H9 (cell line): Measurements from ENCODE around the gene CCR9. TPM values are rescaled to one million over a fixed set of nuclear protein-coding genes. Genes with fewer than 3 reads are reported as not detected.

Experiments used
- DNase-seq: peaks from one replicate; pipeline ENCODE4 v3.0.0-alpha.2; 2017
- H2AFZ ChIP-seq: one replicate; pipeline ENCODE4 v1.6.1; 2013; ENCODE audit warnings: mild to moderate bottlenecking, low read length, control low read depth, moderate library complexity
- H2AK5ac ChIP-seq: 2 replicates; pipeline ENCODE4 v1.6.1; 2013; ENCODE audit warnings: low read length, control low read depth, mixed read lengths; ENCODE audit not compliant: insufficient read length
- H2BK120ac ChIP-seq: one replicate; pipeline ENCODE4 v1.6.1; 2013; ENCODE audit warnings: low read depth, mild to moderate bottlenecking, low read length, control low read depth, inconsistent platforms; ENCODE audit not compliant: poor library complexity, severe bottlenecking
- H2BK12ac ChIP-seq: 2 replicates; pipeline ENCODE4 v1.6.1; 2013; ENCODE audit warnings: low read length, control low read depth, mixed read lengths, low read depth; ENCODE audit not compliant: insufficient read length
- H2BK15ac ChIP-seq: 2 replicates; pipeline ENCODE4 v1.6.1; 2013; ENCODE audit warnings: low read depth, low read length, control low read depth
- H2BK20ac ChIP-seq: one replicate; pipeline ENCODE4 v1.6.1; 2013; ENCODE audit warnings: low read depth, mild to moderate bottlenecking, low read length, control low read depth, inconsistent platforms; ENCODE audit not compliant: poor library complexity, severe bottlenecking
- H2BK5ac ChIP-seq: 2 replicates; pipeline ENCODE4 v1.6.1; 2013; ENCODE audit warnings: low read length, control low read depth, mixed read lengths; ENCODE audit not compliant: insufficient read length
- H3K14ac ChIP-seq: 2 replicates; pipeline ENCODE4 v1.6.1; 2013; ENCODE audit warnings: low read length, control low read depth; ENCODE audit not compliant: insufficient read depth
- H3K18ac ChIP-seq: 2 replicates; pipeline ENCODE4 v1.6.1; 2013; ENCODE audit warnings: low read depth, mild to moderate bottlenecking, mixed read lengths, low read length, control low read depth; ENCODE audit not compliant: insufficient read length
- H3K23ac ChIP-seq: 2 replicates; pipeline ENCODE4 v1.6.1; 2013; ENCODE audit warnings: low read length, control low read depth, mixed read lengths, low read depth; ENCODE audit not compliant: insufficient read length
- H3K23me2 ChIP-seq: 2 replicates; pipeline ENCODE4 v1.6.1; 2013; ENCODE audit warnings: low read depth, mild to moderate bottlenecking, mixed read lengths, low read length, control low read depth; ENCODE audit not compliant: insufficient read length, poor library complexity, severe bottlenecking
- H3K27ac ChIP-seq: 2 replicates; pipeline ENCODE4 v1.5.1; 2013; ENCODE audit warnings: low read length, control low read depth, mixed read lengths, low read depth; ENCODE audit not compliant: insufficient read length
- H3K27me3 ChIP-seq: 2 replicates; pipeline ENCODE4 v1.6.1; 2013; ENCODE audit warnings: low read length, control low read depth, inconsistent platforms; ENCODE audit not compliant: insufficient read depth
- H3K4ac ChIP-seq: 2 replicates; pipeline ENCODE4 v1.6.1; 2013; ENCODE audit warnings: low read depth, mild to moderate bottlenecking, control low read depth, inconsistent platforms, low read length, moderate library complexity
- H3K4me1 ChIP-seq: 2 replicates; pipeline ENCODE4 v1.6.1; 2013; ENCODE audit warnings: low read length, control low read depth, inconsistent platforms; ENCODE audit not compliant: insufficient read depth
- H3K4me2 ChIP-seq: 2 replicates; pipeline ENCODE4 v1.6.1; 2013; ENCODE audit warnings: low read length, control low read depth, mixed read lengths; ENCODE audit not compliant: insufficient read length, insufficient read depth
- H3K56ac ChIP-seq: 2 replicates; pipeline ENCODE4 v1.6.1; 2013; ENCODE audit warnings: low read depth, mild to moderate bottlenecking, mixed read lengths, low read length, control low read depth; ENCODE audit not compliant: insufficient read length
- H3K79me1 ChIP-seq: 2 replicates; pipeline ENCODE4 v1.6.1; 2013; ENCODE audit warnings: low read depth, mild to moderate bottlenecking, moderate library complexity, low read length, control low read depth, inconsistent platforms; ENCODE audit not compliant: insufficient read depth, poor library complexity, severe bottlenecking
- H3K79me2 ChIP-seq: 2 replicates; pipeline ENCODE4 v1.6.1; 2013; ENCODE audit warnings: low read length, control low read depth, inconsistent platforms; ENCODE audit not compliant: insufficient read depth
- H3K9ac ChIP-seq: 2 replicates; pipeline ENCODE4 v1.6.1; 2013; ENCODE audit warnings: low read length, control low read depth, mixed read lengths; ENCODE audit not compliant: insufficient read length; ENCODE audit errors: extremely low read depth
- H3K9me3 ChIP-seq: one replicate; pipeline ENCODE4 v1.6.1; 2013; ENCODE audit warnings: low read depth, low read length, inconsistent platforms; ENCODE audit not compliant: control insufficient read depth
- H3T11ph ChIP-seq: one replicate; pipeline ENCODE4 v1.6.1; 2013; ENCODE audit warnings: mild to moderate bottlenecking, low read length, control low read depth, inconsistent platforms
- H4K20me1 ChIP-seq: one replicate; pipeline ENCODE4 v1.6.1; 2013; ENCODE audit not compliant: control insufficient read depth, insufficient read length, insufficient read depth
- H4K5ac ChIP-seq: 2 replicates; pipeline ENCODE4 v1.6.1; 2013; ENCODE audit warnings: low read depth, mild to moderate bottlenecking, mixed read lengths, low read length, control low read depth; ENCODE audit not compliant: insufficient read length
- H4K8ac ChIP-seq: replicated peaks from 2 replicates; pipeline ENCODE4 v1.6.1; 2013; ENCODE audit warnings: low read length, control low read depth, mixed read lengths, low read depth; ENCODE audit not compliant: insufficient read length
- H4K91ac ChIP-seq: 2 replicates; pipeline ENCODE4 v1.6.1; 2013; ENCODE audit warnings: low read depth, mild to moderate bottlenecking, moderate library complexity, mixed read lengths, low read length, control low read depth; ENCODE audit not compliant: insufficient read length
- H3K27ac Mint-ChIP-seq, 3 experiments: 2 replicates in 2 of 3; 3 replicates in 1 of 3; pipeline ENCODE4 v1.8.0; 2020 to 2021; ENCODE audit warnings: mixed read lengths in 3 of 3, mild to moderate bottlenecking in 1 of 3, moderate library complexity in 1 of 3
- H3K27me3 Mint-ChIP-seq: 2 replicates; pipeline ENCODE4 v1.8.0; 2021; ENCODE audit warnings: low read depth, mild to moderate bottlenecking, moderate library complexity, mixed read lengths
- H3K36me3 Mint-ChIP-seq, 3 experiments: 2 replicates in 2 of 3; 3 replicates in 1 of 3; pipeline ENCODE4 v1.8.0; 2020 to 2021; ENCODE audit warnings: low read depth in 3 of 3, mixed read lengths in 3 of 3; ENCODE audit not compliant: insufficient read depth in 1 of 3
- H3K4me1 Mint-ChIP-seq, 2 experiments: 2 replicates each; pipeline ENCODE4 v1.8.0; 2020; ENCODE audit warnings: mixed read lengths in 2 of 2
- H3K4me3 Mint-ChIP-seq, 2 experiments: 2 replicates in 1 of 2; 3 replicates in 1 of 2; pipeline ENCODE4 v1.8.0; 2020 to 2021; ENCODE audit warnings: mild to moderate bottlenecking in 2 of 2, mixed read lengths in 2 of 2, moderate library complexity in 1 of 2
- H3K9me3 Mint-ChIP-seq, 2 experiments: 2 replicates in 1 of 2; 3 replicates in 1 of 2; pipeline ENCODE4 v1.8.0; 2020; ENCODE audit warnings: mild to moderate bottlenecking in 2 of 2, mixed read lengths in 2 of 2, moderate library complexity in 1 of 2
- CTCF ChIP-seq: fragments of 200-600 bp; sonication (generic); conservative IDR thresholded peaks from 3 replicates; pipeline ENCODE4 v1.8.0; 2021; ENCODE audit warnings: antibody characterized with exemption, mild to moderate bottlenecking
- WGBS: extraction: QIAGEN DNeasy Blood & Tissue Kit; methylation state at CpG from one replicate; pipeline ENCODE4 v1.1.7; 2013; ENCODE audit warnings: missing lambda C conversion rate, low lambda C conversion rate, mixed read lengths; ENCODE audit not compliant: insufficient read length; ENCODE audit errors: extremely low coverage; 5-methylcytosine and 5-hydroxymethylcytosine counted together
- total RNA-seq: library from RNA; stranded (reverse); gene quantifications from 2 replicates; pipeline ENCODE4 v1.2.1, GENCODE V29; 2021

The CCR9 gene
- total RNA-seq, 1 experiment from 2014 or later: not detected

- Mint-ChIP-seq H3K27ac (no peak overlapping the region), H3K4me1 (no peaks in the 10 kb centered on the region), H3K4me3 (no peak overlapping the region), H3K9me3 (no peaks in the 10 kb centered on the region), H3K27me3 (no peaks in the 10 kb centered on the region; the same call in 1 of the 2 replicates), H3K36me3 (peaks cover 7 to 64% (median 53%) of the 10 kb centered on the region in 3 experiments; a peak in 6 of 7 replicates)
- Histone ChIP-seq H3K56ac (no peak overlapping the region), H3K27ac (no peak overlapping the region), H2BK12ac (no peak overlapping the region), H3K18ac (no peak overlapping the region), H2AFZ (no peak overlapping the region), H3T11ph (no peak overlapping the region), H4K8ac (no peak overlapping the region), H3K79me2 (no peaks in the 10 kb centered on the region), H3K14ac (no peak overlapping the region), H4K5ac (no peak overlapping the region), H3K4me1 (no peaks in the 10 kb centered on the region), H2AK5ac (no peak overlapping the region), H3K4me2 (no peak overlapping the region), H2BK5ac (no peak overlapping the region), H2BK20ac (no peak overlapping the region), H3K79me1 (no peaks in the 10 kb centered on the region), H2BK15ac (no peak overlapping the region), H4K91ac (no peak overlapping the region), H3K4ac (no peak overlapping the region), H2BK120ac (no peak overlapping the region), H4K20me1 (no peaks in the 10 kb centered on the region), H3K9ac (no peak overlapping the region), H3K23me2 (no peaks in the 10 kb centered on the region), H3K27me3 (no peaks in the 10 kb centered on the region), H3K9me3 (no peaks in the 10 kb centered on the region), H3K23ac (no peak overlapping the region)
- no CpG with 5 or more reads among the region's 3 CpGs for WGBS
- no peak for DNase-seq
- TF ChIP-seq CTCF: no peak
Measured at GRCh38 chr3:45923755-45924154, 37.4 kb downstream of the CCR9 start.
